Pancreas (tissue), 10 donors: ENCODE data around the gene FOLR2. TPM values are rescaled to one million over a fixed set of nuclear protein-coding genes. Genes with fewer than 3 reads are reported as not detected.

Experiments
- ATAC-seq, 4 donors: fragments of 200-7000 bp; cut with Tn5 transposase; one replicate each; pipeline versions ENCODE4 v1.8.0 to v1.9.1; 2020; ENCODE audit warnings: mild to moderate bottlenecking in 4 of 4, moderate library complexity in 4 of 4
- DNase-seq, 6 donors: peaks; one replicate each; pipeline ENCODE4 v3.0.0-alpha.2; 2020
- FAIRE-seq: peaks from 2 replicates; lab custom pipeline; 2012; peaks lifted over from hg19 to GRCh38; lab: Jason Lieb, UNC
- H3K27ac ChIP-seq, 4 donors: fragments of 200-600 bp; sonication (generic); 1 replicate in 3 of 4; 2 replicates in 1 of 4; pipeline versions ENCODE4 v1.5.0 to v1.8.0; 2020
- H3K27me3 ChIP-seq, 4 donors: fragments of 200-600 bp; one replicate each; pipeline ENCODE4 v1.8.0; 2021
- H3K36me3 ChIP-seq, 3 donors: fragments of 200-600 bp; sonication (generic) in 1 of 3; one replicate each; pipeline versions ENCODE4 v1.5.0 to v1.8.0; 2020 to 2021
- H3K4me1 ChIP-seq, 3 donors: fragments of 200-600 bp; one replicate each; pipeline ENCODE4 v1.8.0; 2021
- H3K4me3 ChIP-seq, 4 donors: fragments of 200-600 bp; sonication (generic) in 2 of 4; one replicate each; pipeline versions ENCODE4 v1.5.0 to v1.8.0; 2020 to 2021
- H3K9me3 ChIP-seq, 4 donors: fragments of 200-600 bp; one replicate each; pipeline ENCODE4 v1.8.0; 2021
- WGBS, 2 donors: extraction: QIAGEN DNeasy Blood & Tissue Kit; methylation state at CpG; one replicate each; pipeline ENCODE4 v1.1.7; 2013; 5-methylcytosine and 5-hydroxymethylcytosine counted together
- intact Hi-C, 3 donors: fragments of 100-400 bp; cut with DNase I; formaldehyde crosslinking; loops; one replicate each; pipeline versions ENCODE4 v1.11.1 to v1.14.2; 2022
- polyA plus RNA-seq, 2 donors: library from polyadenylated mRNA; stranded (reverse); fragments of 200-250 nt; gene quantifications; one replicate each; pipeline ENCODE4 v1.2.3, GENCODE V29; 2013
- total RNA-seq, 6 donors: library from RNA; stranded (reverse); fragmentation: NEBNext Ultra II Directional in 4 of 6; extraction: Animal tissue kit (Norgen Biotek cat#: 25700) in 4 of 6; gene quantifications; one replicate each; pipeline versions ENCODE4 v1.2.1 to v1.2.4, GENCODE V29; 2021 to 2023
- TF ChIP-seq, protein P1 (sequence below), 4 donors: fragments of 200-600 bp; sonication (generic) in 3 of 4; IDR thresholded peaks; one replicate each; pipeline versions ENCODE4 v1.5.0 to v1.8.0; 2021; ENCODE audit warnings: antibody characterized with exemption in 4 of 4
- donor health status: healthy with polysubstance abuse.
- donor health status: DM: no; HTN: no; CAD: no; lungs with moderate emphysema.
- donor health status: DM: no; HTN: no; CAD: no.
- donor health status: control.
- donor health status: control.
- donor health status: Bipolar disorder and iron deficiency.
- donor health status: DM: yes; HTN: yes; CAD: no.
- donor health status: DM: no; HTN: no; CAD: no.
- donor health status: DM: no; HTN: no; CAD: no.
- donor health status: DM: yes; HTN: yes; CAD: no.

FOLR2 gene
- total and polyA plus RNA-seq, 8 donors, result 0.51 to 9.2 (median 1.9) TPM

GRCh38 chr11:72238492-72239312 is 22.1 kb downstream of the FOLR2 start:
- peak in 2 of 4 donors; percentile 1 to 4 for ATAC-seq
- Histone ChIP-seq H3K4me3 (no peak overlapping the region), H3K27me3 (peaks cover 0 to 5% (median 0%) of the 10 kb centered on the region in 4 donors), H3K4me1 (peaks cover 0 to 14% (median 9%) of the 10 kb centered on the region in 3 donors), H3K36me3 (peaks cover 0 to 23% (median 0%) of the 10 kb centered on the region in 3 donors), H3K9me3 (no peaks in the 10 kb centered on the region), H3K27ac (no peak overlapping the region)
- TF ChIP-seq, protein P1, sequence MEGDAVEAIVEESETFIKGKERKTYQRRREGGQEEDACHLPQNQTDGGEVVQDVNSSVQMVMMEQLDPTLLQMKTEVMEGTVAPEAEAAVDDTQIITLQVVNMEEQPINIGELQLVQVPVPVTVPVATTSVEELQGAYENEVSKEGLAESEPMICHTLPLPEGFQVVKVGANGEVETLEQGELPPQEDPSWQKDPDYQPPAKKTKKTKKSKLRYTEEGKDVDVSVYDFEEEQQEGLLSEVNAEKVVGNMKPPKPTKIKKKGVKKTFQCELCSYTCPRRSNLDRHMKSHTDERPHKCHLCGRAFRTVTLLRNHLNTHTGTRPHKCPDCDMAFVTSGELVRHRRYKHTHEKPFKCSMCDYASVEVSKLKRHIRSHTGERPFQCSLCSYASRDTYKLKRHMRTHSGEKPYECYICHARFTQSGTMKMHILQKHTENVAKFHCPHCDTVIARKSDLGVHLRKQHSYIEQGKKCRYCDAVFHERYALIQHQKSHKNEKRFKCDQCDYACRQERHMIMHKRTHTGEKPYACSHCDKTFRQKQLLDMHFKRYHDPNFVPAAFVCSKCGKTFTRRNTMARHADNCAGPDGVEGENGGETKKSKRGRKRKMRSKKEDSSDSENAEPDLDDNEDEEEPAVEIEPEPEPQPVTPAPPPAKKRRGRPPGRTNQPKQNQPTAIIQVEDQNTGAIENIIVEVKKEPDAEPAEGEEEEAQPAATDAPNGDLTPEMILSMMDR (IDR thresholded peaks at IDR 0.05), result no peak
- FAIRE-seq, result no peak
- DNase-seq, result peak in 3 of 6 donors; percentile 33 to 66 (median 53)
- WGBS, 2 donors, result 66 to 69% methylated on average over 28 of the region's 28 CpGs
- intact Hi-C loops, result no loop called here

DNA sequence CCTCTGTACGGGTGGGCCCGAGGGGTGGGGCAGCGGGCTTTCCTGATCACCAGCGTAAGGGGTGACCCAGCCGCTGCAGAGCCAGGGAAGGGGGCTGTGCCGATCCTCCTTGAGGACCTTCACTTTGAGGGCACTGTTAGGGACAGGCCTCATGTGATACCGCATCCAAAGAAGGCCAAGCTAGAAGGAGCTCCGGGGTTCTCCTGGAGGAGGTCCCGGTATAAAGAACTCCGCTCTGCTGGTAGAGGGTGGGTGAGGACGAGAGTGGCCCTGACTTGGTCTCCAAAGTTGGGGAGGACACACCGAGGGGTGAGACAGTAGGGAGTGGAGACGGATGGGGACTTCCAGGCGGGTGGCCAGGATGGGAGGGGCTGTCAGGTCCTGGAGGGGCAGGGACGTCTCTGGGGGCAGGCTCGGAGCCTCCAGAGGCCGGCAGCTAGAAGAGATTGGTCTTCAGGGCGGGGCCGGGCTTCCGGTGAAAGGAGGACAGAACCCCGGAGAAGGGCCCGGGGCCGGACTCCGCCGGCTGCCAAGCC is 22.8 kb downstream of the FOLR2 start:
- TF ChIP-seq, protein P1 (IDR thresholded peaks at IDR 0.05), result no peak
- peak; percentile 2 to 40 (median 11) for ATAC-seq
- no peak for FAIRE-seq
- 14 to 24% methylated on average over 15 to 25 of the region's 25 CpGs for WGBS, 2 donors
- H3K27ac ChIP-seq, result no peak overlapping the region
- H3K4me3 ChIP-seq, result peak overlapping the region in 2 of 4 donors; percentile 25 to 42
- DNase-seq, result peak in 4 of 6 donors; percentile 43 to 88 (median 62)
- H3K4me1 ChIP-seq, result peaks cover 0 to 14% (median 9%) of the 10 kb centered on the region in 3 donors
- no peaks in the 10 kb centered on the region for H3K9me3 ChIP-seq
- intact Hi-C loops, result no loop called here
- H3K27me3 ChIP-seq, result peaks cover 0 to 11% (median 2%) of the 10 kb centered on the region in 4 donors
- peaks cover 0 to 16% (median 0%) of the 10 kb centered on the region in 3 donors for H3K36me3 ChIP-seq

- intact Hi-C loops, result no loop called here
- H3K4me3 ChIP-seq, result peak overlapping the region in 2 of 4 donors; percentile 25 to 42
- 1 to 2% methylated on average over 42 to 69 of the region's 69 CpGs for WGBS, 2 donors
- H3K36me3 ChIP-seq, result peaks cover 0 to 15% (median 0%) of the 10 kb centered on the region in 3 donors
- no peaks in the 10 kb centered on the region for H3K9me3 ChIP-seq
- H3K4me1 ChIP-seq, result peaks cover 0 to 14% (median 9%) of the 10 kb centered on the region in 3 donors
- H3K27me3 ChIP-seq, result peaks cover 0 to 12% (median 2%) of the 10 kb centered on the region in 4 donors
- ATAC-seq, result peak; percentile 45 to 76 (median 61)
- DNase-seq, result peak in 3 of 6 donors; percentile 47 to 78 (median 58)
- H3K27ac ChIP-seq, result no peak overlapping the region
- no peak for FAIRE-seq
- TF ChIP-seq, protein P1 (IDR thresholded peaks at IDR 0.05), result no peak
Measured at GRCh38 chr11:72239849-72240460, 23.4 kb downstream of the FOLR2 start.

- H3K9me3 ChIP-seq, result no peaks in the 10 kb centered on the region
- intact Hi-C loops, result no loop called here
- no peak overlapping the region for H3K27ac ChIP-seq
- ATAC-seq, result peak in 3 of 4 donors; percentile 3 to 10 (median 7)
- peaks cover 0 to 8% (median 0%) of the 10 kb centered on the region in 3 donors for H3K36me3 ChIP-seq
- H3K27me3 ChIP-seq, result peaks cover 0 to 12% (median 2%) of the 10 kb centered on the region in 4 donors
- H3K4me1 ChIP-seq, result peaks cover 0 to 14% (median 9%) of the 10 kb centered on the region in 3 donors
- TF ChIP-seq, protein P1 (IDR thresholded peaks at IDR 0.05), result no peak
- DNase-seq, result peak in 1 of 6 donors; percentile 67
- no peak for FAIRE-seq
- peak overlapping the region in 1 of 4 donors; percentile 42 for H3K4me3 ChIP-seq
- whole genome bisulfite sequencing, 2 donors, result 15 to 16% methylated on average over 44 of the region's 44 CpGs
Measured at GRCh38 chr11:72240461-72241290, 24.1 kb downstream of the FOLR2 start.
